DND-41 (cell line): ENCODE data around the gene CCL11.

Experiments
- CTCF ChIP-seq: IDR thresholded peaks from 2 replicates; pipeline ENCODE4 v1.5.1; 2012; ENCODE audit warnings: borderline replicate concordance, low read length, moderate library complexity, mild to moderate bottlenecking; ENCODE audit not compliant: poor library complexity, severe bottlenecking; ENCODE audit errors: extremely low read depth
- EZH2 ChIP-seq: IDR thresholded peaks from 3 replicates; pipeline ENCODE4 v1.6.1; 2012; ENCODE audit warnings: borderline replicate concordance, low read depth, mild to moderate bottlenecking, moderate library complexity, low read length, inconsistent platforms; ENCODE audit not compliant: severe bottlenecking

- TF ChIP-seq CTCF, result no peak
- TF ChIP-seq EZH2, result no peak
Measured at GRCh38 chr17:34255841-34256240, 29.7 kb upstream of the CCL11 start.
